Raji (cell line): Measurements from ENCODE around the gene CHD2.

ENCODE experiments used
- POLR2A ChIP-seq: IDR thresholded peaks from 2 replicates; pipeline ENCODE4 v1.6.1; 2011; ENCODE audit warnings: low read depth, low read length, control low read depth; ENCODE audit not compliant: insufficient read depth

The CHD2 gene

DNA sequence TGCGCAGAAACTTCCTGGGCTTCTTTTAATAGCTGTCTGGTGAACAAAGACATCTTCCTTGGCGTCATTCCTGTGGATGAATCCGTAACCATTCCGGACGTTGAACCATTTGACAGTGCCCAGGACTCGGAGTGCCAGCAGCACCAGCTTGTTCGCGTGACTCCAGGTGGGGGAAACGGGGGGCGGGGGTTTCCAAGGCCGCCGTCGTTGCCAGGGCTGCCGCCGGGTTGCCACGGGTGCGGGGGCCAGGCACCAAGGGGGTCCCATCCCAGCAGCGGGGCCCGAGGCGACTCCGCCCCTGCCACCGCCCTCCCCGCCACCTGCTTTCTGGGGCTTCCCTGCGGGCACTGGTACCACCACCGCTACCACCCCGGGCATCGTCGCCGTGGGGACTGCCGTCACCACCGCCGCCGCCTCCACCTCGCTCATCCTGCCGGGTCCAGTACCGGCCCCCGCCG lies 166.1 kb downstream of the CHD2 start:
- no peak for TF ChIP-seq POLR2A

GRCh38 chr15:93066834-93067648 lies 166.9 kb downstream of the CHD2 start:
- no peak for TF ChIP-seq POLR2A

DNA sequence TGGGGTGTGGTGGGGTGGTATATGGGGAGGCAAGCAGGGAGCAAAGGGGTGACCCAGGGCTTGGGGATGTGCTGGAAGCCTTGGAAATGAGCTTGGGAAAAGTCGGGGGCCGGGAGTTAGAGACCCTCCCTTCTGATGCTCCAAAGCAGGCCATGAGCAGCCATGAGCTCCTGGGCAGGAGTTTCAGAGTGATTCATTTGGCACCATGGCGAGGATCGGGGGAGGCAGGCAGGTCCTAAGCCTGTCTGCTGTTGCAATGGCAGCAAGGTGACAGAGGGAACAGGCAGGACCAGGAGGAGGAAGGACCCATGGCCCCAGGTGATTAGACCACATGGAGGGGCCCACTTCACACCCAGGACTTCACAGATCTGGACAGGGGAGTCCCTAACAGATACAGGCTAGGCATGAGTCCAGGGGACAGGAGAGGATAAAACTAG lies 167.5 kb downstream of the CHD2 start:
- TF ChIP-seq POLR2A: no peak

DNA sequence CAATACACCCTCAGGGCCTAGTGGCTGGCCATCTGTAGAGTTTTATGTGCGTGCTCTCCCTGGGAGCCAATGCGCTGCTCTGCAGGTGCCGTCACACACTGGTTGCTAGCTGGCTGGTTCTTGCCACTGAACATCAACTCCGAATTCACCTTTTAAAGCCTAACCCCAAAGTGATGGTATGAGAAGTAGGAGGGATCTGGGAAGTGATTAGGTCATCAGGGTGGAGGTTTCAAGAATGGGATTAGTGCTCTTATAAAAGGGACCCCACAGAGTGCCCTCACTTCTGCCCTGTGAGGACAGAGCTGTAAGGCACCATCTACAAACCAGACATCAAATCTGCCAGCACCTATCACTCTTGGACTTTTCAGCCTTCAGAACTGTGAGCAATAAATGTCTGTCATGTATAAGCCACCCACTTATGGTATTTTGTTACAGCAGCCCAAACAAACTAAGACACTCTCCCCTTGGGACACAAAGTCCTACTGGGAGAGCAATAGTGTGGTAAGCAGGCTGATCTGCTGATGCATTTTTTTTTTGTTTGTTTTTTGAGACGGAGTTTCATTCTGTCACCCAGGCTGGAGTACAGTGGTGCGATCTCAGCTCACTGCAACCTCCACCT lies 168.6 kb downstream of the CHD2 start:
- no peak for TF ChIP-seq POLR2A

GRCh38 chr15:93070132-93070531 lies 170.0 kb downstream of the CHD2 start:
- TF ChIP-seq POLR2A: no peak

GRCh38 chr15:93070551-93071296 lies 170.6 kb downstream of the CHD2 start:
- TF ChIP-seq POLR2A: no peak

GRCh38 chr15:93071469-93071936 lies 171.4 kb downstream of the CHD2 start:
- TF ChIP-seq POLR2A: no peak

DNA sequence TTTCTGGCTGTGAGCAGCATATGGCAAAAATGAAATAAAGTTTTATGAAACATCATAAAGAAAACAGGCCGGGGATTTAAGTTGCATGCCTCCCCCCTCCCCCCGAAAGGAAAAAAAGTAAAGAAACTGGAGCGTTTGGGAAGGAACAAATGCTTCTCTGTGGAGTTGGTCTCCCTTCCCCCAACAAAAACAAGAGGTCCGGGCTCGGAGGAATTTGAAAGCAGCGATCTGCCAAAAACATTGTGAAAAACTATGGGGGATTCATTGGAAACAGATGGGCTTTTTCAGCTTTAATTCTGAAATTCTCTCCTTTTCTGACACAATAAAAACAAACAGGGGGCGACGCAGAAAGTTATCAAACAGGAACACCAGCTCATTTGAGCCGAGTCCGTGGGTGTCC lies 171.9 kb downstream of the CHD2 start:
- TF ChIP-seq POLR2A: no peak

- TF ChIP-seq POLR2A: no peak
These were observed 172.6 kb downstream of the CHD2 start for GRCh38 chr15:93072411-93073394.

- TF ChIP-seq POLR2A: no peak
These were observed 173.4 kb downstream of the CHD2 start for GRCh38 chr15:93073465-93073952.

- no peak for TF ChIP-seq POLR2A
These were observed 174.5 kb downstream of the CHD2 start for GRCh38 chr15:93074599-93074998.

DNA sequence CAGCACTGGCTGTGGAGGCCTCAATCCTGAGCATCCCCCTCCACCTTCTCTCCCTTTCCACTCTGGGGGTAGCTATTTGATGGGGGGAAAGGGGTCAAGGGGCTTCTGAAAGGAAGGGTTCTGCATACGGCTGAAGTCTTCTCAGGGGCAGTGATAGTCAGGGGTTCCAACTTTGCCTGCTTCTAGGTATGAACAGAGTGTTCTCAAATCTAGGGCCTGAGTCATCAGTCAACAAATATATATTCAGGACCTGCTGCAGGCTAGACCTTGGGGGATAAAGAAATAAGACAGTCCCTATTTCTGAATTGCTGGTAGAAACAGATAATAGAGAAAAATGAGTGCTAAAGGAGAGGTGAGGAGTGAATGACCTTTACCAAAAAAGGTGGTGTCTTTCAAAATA lies 176.1 kb downstream of the CHD2 start:
- TF ChIP-seq POLR2A: no peak

DNA sequence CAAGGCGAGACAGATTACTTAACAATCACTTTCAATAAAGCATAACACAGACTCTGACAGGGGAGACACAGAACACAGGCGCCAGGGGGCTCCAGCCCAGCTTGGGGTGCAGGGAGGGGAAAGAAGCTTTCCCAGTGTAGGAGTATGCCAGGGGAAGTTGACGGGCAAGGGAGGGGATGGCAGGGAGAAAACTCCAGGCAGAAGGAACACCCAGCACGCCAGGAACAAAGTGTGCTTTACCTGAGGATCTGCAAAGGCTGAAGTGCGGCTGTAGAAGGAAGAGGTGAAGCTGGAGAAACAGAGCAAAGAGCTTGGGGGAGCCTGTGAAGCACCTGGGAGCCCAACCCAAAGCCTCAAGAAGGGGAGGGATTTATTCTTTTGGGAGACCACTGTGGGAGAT lies 176.8 kb downstream of the CHD2 start:
- TF ChIP-seq POLR2A: no peak
